Left hindlimb (tissue), 1 donor: ENCODE data around the gene PCMT1.
A peak's percentile ranks its signal among the peaks of the same experiment; 100 is the strongest.
"Not testable (repeated sequence)": the region's sequence is repeated elsewhere in the genome, so short reads cannot be mapped to it uniquely, and the experiment has no call there.

ENCODE experiments used
- DNase-seq: peaks from one replicate; pipeline ENCODE4 v3.0.0-alpha.2; 2018

Gene PCMT1

GRCh38 chr6:149749594-149750135, at the start of gene PCMT1:
PCMT1 (plus strand) TSS chr6:149749741; CDS start chr6:149749902, 161 bp downstream.
- DNase-seq, result peak; percentile 92

DNA sequence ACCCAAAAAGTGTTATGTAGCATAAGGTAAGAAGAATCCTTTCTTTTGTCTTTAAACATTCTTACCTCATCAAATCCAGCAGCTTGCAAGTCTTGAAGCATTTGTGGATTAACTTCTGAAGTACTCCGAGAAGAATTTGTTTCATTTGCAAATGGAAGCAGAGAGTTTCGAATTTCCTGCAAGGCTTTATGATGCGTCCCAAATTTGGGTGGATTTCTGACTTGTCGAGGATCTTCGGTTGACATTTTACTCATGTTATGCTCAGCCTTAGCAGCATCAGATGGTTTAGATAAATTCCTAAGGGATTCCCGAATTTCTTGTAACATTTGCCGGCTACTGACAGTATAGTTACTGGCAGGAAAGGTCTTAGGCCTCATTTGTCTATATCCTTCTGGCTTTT, 47.8 kb upstream of the PCMT1 start:
- DNase-seq, result no peak

- no peak for DNase-seq
Observed at GRCh38 chr6:149711711-149712110, 37.8 kb upstream of the PCMT1 start.

DNA sequence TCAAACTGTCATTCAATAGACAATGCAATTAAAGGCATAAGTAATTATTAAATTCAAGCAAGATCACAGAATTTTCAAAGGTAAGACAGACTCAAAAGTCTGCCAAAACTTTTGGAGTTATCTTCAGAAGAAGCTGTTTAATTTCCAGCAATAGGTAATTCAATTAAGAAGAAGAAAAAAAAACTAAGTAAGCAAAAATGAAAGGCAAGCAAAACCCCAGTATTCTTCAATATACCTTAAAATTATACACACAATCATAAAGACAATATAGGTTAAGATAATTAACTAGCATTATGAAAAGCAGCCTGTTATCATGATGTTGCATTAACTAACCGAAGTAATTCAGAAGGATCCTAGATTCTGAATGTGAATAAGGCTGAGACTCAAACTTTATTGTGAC, 35.1 kb upstream of the PCMT1 start:
- no peak for DNase-seq

GRCh38 chr6:149716181-149716963, 33.2 kb upstream of the PCMT1 start:
- DNase-seq, result no peak

- DNase-seq, result no peak
Observed at GRCh38 chr6:149717255-149717587, 32.3 kb upstream of the PCMT1 start.

GRCh38 chr6:149717588-149718458, 31.7 kb upstream of the PCMT1 start, which contains the start of gene LATS1:
LATS1 (minus strand) TSS chr6:149718101; CDS start chr6:149702126, 15,975 bp downstream.
- DNase-seq, result peak; percentile 93

- DNase-seq, result no peak
Observed at GRCh38 chr6:149719531-149719930, 30.0 kb upstream of the PCMT1 start.

GRCh38 chr6:149723262-149723661, 26.3 kb upstream of the PCMT1 start:
- DNase-seq, result no peak

- no peak for DNase-seq
Observed at GRCh38 chr6:149723771-149724417, 25.6 kb upstream of the PCMT1 start.

- DNase-seq, result no peak
Observed at GRCh38 chr6:149725785-149726184, 23.8 kb upstream of the PCMT1 start.

GRCh38 chr6:149727793-149728498, 21.6 kb upstream of the PCMT1 start:
- DNase-seq, result no peak

DNA sequence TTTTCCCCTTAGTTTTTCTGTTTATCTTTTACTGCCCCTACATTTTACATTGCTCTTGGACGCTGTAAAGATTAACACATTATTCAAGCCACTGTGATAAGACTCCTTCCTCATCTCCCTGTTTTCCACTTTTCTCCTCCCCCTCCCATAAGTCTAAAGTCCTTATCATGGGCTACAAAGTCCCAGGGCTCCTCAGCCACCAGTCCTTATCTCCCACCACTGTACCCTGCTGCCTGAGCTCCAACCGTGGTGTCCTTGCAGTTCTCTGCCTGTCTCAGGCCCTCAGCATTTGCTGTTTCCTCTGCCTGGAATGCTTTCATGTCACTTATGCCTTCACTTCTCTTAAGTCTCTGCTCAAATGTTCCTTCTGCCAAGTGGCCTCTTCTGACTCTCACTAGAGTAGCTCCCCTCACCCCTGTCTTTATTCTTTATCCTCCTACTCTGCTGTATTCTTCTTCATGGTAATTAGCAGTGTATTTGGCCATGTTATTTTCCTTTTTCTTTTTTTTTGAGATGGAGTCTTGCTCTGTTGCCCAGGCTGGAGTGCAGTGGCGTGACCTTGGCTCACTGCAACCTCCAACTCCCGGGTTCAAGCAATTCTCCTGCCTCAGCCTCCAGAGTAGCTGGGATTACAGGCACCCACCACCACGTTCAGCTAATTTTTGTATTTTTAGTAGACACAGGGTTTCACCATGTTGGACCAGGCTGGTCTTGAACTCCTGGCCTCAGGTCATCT, 20.9 kb upstream of the PCMT1 start:
- DNase-seq, result no peak

GRCh38 chr6:149729824-149730223, 19.7 kb upstream of the PCMT1 start:
- DNase-seq, result no peak

DNA sequence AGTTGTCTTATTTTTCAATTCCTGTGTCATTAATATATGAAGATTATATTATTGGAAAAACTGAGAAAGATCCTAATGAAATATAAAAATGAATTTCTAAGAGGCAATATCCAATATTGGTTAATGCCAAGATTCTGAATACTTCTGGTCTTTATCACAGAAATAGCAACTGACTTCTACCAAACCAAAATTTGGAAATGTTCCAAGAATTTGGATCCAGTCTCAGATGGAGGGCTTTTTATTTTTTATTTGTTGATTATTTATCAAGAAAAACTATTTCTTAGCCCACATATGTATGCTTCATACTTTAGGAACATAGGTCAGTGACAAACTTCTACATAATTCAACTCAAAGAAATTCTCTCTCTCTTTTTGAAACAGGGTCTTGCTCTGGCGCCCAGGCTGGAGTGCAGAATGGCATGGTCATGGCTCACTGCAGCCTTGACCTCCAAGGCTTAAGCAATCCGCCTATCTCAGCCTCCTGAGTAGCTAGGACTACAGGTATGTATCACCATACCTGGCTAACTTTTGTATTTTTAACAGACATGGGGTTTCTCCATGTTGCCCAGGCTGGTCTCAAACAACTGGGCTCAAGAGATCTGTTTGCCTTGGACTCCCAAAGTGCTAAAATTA, 16.3 kb upstream of the PCMT1 start:
- no peak for DNase-seq

DNA sequence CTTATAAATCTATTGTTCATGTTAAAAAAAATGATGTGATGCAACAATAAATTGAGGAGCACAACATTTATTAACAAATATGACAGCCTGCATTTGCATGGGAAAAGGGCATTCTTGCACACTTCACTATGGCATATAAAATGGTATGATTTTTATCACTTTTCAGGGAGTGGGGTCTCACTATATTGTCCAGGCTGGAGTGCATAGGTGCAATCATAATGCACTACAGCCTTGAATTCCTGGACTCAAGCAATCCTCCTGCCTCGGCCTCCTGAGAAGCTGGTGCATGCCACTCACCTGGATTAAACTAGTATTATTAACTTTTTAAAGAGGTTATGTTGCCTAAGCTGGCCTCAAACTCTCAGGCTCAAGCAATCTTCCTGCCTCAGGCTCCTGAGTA, 14.6 kb upstream of the PCMT1 start:
- no peak for DNase-seq

GRCh38 chr6:149745252-149745651, 4.3 kb upstream of the PCMT1 start:
- not testable (repeated sequence) for DNase-seq

DNA sequence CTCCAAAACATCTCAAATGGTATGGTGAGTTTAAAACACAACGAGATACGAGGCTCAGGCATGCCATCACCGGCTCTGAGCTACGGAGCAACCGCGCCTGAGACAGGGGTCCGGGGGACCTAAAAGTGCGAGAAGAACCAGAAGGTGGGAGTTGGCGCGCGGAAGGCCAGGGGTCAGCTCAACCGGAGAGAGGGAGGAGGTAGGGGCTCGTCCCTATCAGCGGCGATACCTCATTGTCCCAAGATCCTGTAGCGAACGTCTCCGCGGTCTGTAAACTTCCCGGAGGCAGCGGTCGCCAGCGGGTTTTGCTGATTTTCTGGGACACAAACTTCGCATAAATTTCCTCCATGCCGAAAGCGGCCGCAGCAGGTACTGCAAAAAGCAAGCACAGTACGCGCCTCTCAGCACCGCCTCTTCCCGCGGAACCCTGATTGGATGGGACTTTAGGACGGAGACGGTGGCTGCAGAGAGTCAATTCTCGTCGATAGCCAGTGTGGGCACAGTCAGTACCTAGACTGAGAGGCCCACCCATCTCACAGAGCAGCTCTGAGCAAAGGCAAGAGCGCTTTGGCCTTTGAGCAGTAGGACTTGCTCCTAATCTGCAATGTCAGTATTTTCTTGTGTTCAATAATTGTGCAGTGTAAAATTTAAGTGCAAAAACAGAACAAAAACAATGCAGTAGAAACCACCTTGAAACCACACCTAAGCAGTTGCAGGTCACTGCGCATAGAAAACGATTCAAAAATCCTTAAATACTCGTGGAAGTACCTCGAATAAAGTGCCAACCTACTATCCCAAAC, 3.2 kb upstream of the PCMT1 start, which contains the start of gene NUP43:
Gene NUP43, minus strand, starts transcription at position 383 of the 800 bp plus-strand sequence. Its CDS starts 34 bp downstream, at position 349.
- DNase-seq, result peak; percentile 92

GRCh38 chr6:149749082-149749593, 403 bp upstream of the PCMT1 start:
- DNase-seq, result not testable (repeated sequence)

DNA sequence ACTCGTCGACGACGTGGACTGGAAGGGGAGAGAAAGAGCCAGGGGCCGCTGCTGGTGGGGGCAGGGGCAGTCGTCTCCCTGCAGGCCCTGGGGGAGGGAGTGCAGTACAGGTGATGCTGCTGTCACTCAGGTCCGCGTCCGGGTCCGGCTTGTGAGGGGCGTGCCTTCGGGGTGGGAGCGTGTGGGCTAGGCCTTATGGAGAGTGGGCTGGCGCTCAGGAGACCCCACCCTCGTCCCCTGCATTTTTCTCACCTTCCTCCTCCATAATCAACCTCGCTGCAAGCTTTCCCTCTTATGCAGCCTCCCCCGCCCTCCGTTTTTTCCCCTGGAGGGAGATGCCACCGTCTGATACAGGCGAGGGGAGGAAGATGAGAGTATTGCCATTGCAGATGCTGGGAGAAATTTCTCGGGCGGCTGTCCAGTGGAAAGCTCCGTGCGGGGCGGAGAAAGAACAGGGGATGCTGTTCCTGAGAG, 632 bp downstream of the PCMT1 start:
- peak; percentile 70 for DNase-seq
